PC-9 (cell line): ENCODE data around the gene DMGDH. TPM values are rescaled to one million over a fixed set of nuclear protein-coding genes. Genes with fewer than 3 reads are reported as not detected.

Experiments
- BruUV-seq: library from RNA; stranded (reverse); fragments of 400-500 nt; replicated peaks from 2 replicates; lab custom pipeline; 2021; lab: Mats Ljungman, UMichigan
- CTCF ChIA-PET: fragments of 300-600 bp; sonication (Branson Sonifier 250); formaldehyde crosslinking; loops from one replicate; lab custom pipeline; 2022; ENCODE audit warnings: antibody characterized with exemption; lab: Charles Lee
- POLR2A ChIA-PET: fragments of 300-600 bp; sonication (Branson Sonifier 250); formaldehyde crosslinking; loops from one replicate; lab custom pipeline; 2022; ENCODE audit warnings: antibody characterized with exemption; ENCODE audit not compliant: unreplicated experiment; lab: Charles Lee
- DNase-seq, 2 experiments: peaks; one replicate each; pipeline versions ENCODE4 v3.0.0 to v3.0.0-alpha.2; 2015 to 2022; ENCODE audit warnings: mixed read lengths in 1 of 2
- H2AFZ ChIP-seq: fragments of 200-600 bp; sonication (generic); 2 replicates; pipeline ENCODE4 v1.8.1; 2017; ENCODE audit warnings: antibody characterized with exemption
- H3F3A ChIP-seq: fragments of 200-600 bp; sonication (generic); 2 replicates; pipeline ENCODE4 v1.8.1; 2017; ENCODE audit warnings: antibody characterized with exemption, mild to moderate bottlenecking, low read depth; ENCODE audit not compliant: insufficient read depth
- H3K27ac ChIP-seq: fragments of 200-600 bp; sonication (generic); 2 replicates; pipeline ENCODE4 v1.6.1; 2016; ENCODE audit warnings: mixed run types
- H3K27me3 ChIP-seq: fragments of 200-600 bp; sonication (generic); 2 replicates; pipeline ENCODE4 v1.6.1; 2016; ENCODE audit warnings: low read depth, mixed run types; ENCODE audit not compliant: insufficient read depth
- H3K36me3 ChIP-seq: fragments of 200-600 bp; sonication (generic); 2 replicates; pipeline ENCODE4 v1.6.1; 2016; ENCODE audit warnings: low read depth, mixed run types
- H3K4me1 ChIP-seq: fragments of 200-600 bp; sonication (generic); replicated peaks from 2 replicates; pipeline ENCODE4 v1.6.1; 2016; ENCODE audit warnings: mixed run types; ENCODE audit not compliant: insufficient read depth
- H3K4me2 ChIP-seq: fragments of 200-600 bp; sonication (generic); 2 replicates; pipeline ENCODE4 v1.6.1; 2017; ENCODE audit warnings: mixed run types
- H3K4me3 ChIP-seq: fragments of 200-600 bp; sonication (generic); 2 replicates; pipeline ENCODE4 v1.6.1; 2016; ENCODE audit warnings: mixed run types
- H3K79me2 ChIP-seq: fragments of 200-600 bp; sonication (generic); 2 replicates; pipeline ENCODE4 v1.6.1; 2017; ENCODE audit warnings: low read depth, mixed run types
- H3K9me2 ChIP-seq: fragments of 200-600 bp; sonication (generic); 2 replicates; pipeline ENCODE4 v1.8.1; 2017; ENCODE audit warnings: mild to moderate bottlenecking; ENCODE audit not compliant: insufficient read depth
- H3K9me3 ChIP-seq: fragments of 200-600 bp; sonication (generic); 2 replicates; pipeline ENCODE4 v1.8.1; 2016; ENCODE audit warnings: low read depth; ENCODE audit not compliant: insufficient read depth
- H4K20me1 ChIP-seq: fragments of 200-600 bp; sonication (generic); 2 replicates; pipeline ENCODE4 v1.8.1; 2017; ENCODE audit not compliant: insufficient read depth
- EZH2 ChIP-seq: fragments of 200-600 bp; sonication (generic); IDR thresholded peaks from 2 replicates; pipeline ENCODE4 v1.8.0; 2017; ENCODE audit warnings: antibody characterized with exemption, low read depth
- intact Hi-C: fragments of 100-400 bp; cut with micrococcal nuclease; formaldehyde crosslinking; loops from one replicate; pipeline ENCODE4 v1.10.0; 2022; ENCODE audit not compliant: unreplicated experiment
- total RNA-seq: library from RNA; stranded (reverse); gene quantifications from 2 replicates; pipeline ENCODE4 v1.2.3, GENCODE V29; 2021
- TF ChIP-seq, protein P1 (sequence below): fragments of 200-600 bp; sonication (generic); conservative IDR thresholded peaks from 2 replicates; pipeline ENCODE4 v1.6.1; 2017; ENCODE audit warnings: mixed run types, antibody characterized with exemption, mild to moderate bottlenecking, moderate library complexity

The DMGDH gene
- total RNA-seq, 1 experiment from 2014 or later: 8.1 TPM

DNA sequence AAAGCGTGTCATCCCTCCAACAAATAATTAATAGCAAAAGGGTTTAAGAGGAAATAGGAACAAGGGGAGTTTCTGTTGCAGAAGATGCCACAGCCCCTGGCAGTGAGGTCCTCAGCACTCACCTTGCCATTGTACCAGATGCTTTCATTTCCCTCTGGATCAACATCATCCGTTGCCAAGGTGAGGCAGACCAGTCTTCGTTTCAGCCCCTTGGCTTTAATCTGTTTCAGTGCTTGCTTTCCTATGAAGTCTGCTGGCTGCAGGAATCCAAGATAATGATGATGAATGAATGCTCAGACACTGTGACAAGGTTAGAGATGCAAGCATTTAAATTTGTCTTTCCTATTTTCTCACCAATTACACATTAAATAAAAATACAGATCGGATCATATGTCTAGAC is 64.3 kb downstream of the DMGDH start:
- Histone ChIP-seq H3K36me3 (no peaks in the 10 kb centered on the region), H3K9me3 (no peaks in the 10 kb centered on the region), H3K79me2 (no peaks in the 10 kb centered on the region), H3K4me1 (no peaks in the 10 kb centered on the region), H3K4me3 (no peak overlapping the region), H4K20me1 (no peaks in the 10 kb centered on the region), H3F3A (no peaks in the 10 kb centered on the region; the same call in 1 of the 2 replicates), H3K27ac (no peak overlapping the region), H3K9me2 (no peaks in the 10 kb centered on the region), H2AFZ (no peak overlapping the region), H3K4me2 (no peak overlapping the region), H3K27me3 (no peaks in the 10 kb centered on the region)
- CTCF ChIA-PET: no interaction called here
- TF ChIP-seq, protein P1, sequence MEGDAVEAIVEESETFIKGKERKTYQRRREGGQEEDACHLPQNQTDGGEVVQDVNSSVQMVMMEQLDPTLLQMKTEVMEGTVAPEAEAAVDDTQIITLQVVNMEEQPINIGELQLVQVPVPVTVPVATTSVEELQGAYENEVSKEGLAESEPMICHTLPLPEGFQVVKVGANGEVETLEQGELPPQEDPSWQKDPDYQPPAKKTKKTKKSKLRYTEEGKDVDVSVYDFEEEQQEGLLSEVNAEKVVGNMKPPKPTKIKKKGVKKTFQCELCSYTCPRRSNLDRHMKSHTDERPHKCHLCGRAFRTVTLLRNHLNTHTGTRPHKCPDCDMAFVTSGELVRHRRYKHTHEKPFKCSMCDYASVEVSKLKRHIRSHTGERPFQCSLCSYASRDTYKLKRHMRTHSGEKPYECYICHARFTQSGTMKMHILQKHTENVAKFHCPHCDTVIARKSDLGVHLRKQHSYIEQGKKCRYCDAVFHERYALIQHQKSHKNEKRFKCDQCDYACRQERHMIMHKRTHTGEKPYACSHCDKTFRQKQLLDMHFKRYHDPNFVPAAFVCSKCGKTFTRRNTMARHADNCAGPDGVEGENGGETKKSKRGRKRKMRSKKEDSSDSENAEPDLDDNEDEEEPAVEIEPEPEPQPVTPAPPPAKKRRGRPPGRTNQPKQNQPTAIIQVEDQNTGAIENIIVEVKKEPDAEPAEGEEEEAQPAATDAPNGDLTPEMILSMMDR: no peak
- TF ChIP-seq EZH2: no peak
- BruUV-seq: no TSS peak
- POLR2A ChIA-PET: no interaction called here
- DNase-seq: no peak
- intact Hi-C loops: no loop called here

GRCh38 chr5:79002374-79002773 is 67.1 kb downstream of the DMGDH start:
- no peaks in the 10 kb centered on the region for H3K9me2 ChIP-seq
- no peak for DNase-seq
- no peaks in the 10 kb centered on the region for H3F3A ChIP-seq
- H3K9me3 ChIP-seq: no peaks in the 10 kb centered on the region
- no peak overlapping the region for H2AFZ ChIP-seq
- H3K4me2 ChIP-seq: no peak overlapping the region
- no peaks in the 10 kb centered on the region for H3K27me3 ChIP-seq
- TF ChIP-seq EZH2: no peak
- TF ChIP-seq, protein P1: no peak
- ChIA-PET CTCF (no interaction called here), POLR2A (no interaction called here)
- BruUV-seq: no TSS peak
- no peaks in the 10 kb centered on the region for H3K36me3 ChIP-seq
- H3K4me3 ChIP-seq: no peak overlapping the region
- H3K79me2 ChIP-seq: no peaks in the 10 kb centered on the region
- H3K4me1 ChIP-seq: no peaks in the 10 kb centered on the region
- no peaks in the 10 kb centered on the region for H4K20me1 ChIP-seq
- no peak overlapping the region for H3K27ac ChIP-seq
- intact Hi-C loops: no loop called here

- no TSS peak for BruUV-seq
- Histone ChIP-seq H3K4me3 (no peak overlapping the region), H3K27ac (no peak overlapping the region), H3K9me2 (no peaks in the 10 kb centered on the region), H4K20me1 (no peaks in the 10 kb centered on the region), H3K9me3 (no peaks in the 10 kb centered on the region), H3K36me3 (no peaks in the 10 kb centered on the region), H3K4me1 (no peaks in the 10 kb centered on the region), H3K4me2 (no peak overlapping the region), H2AFZ (no peak overlapping the region), H3F3A (no peaks in the 10 kb centered on the region), H3K27me3 (no peaks in the 10 kb centered on the region), H3K79me2 (no peaks in the 10 kb centered on the region)
- no peak for DNase-seq
- intact Hi-C loops: no loop called here
- ChIA-PET POLR2A (no interaction called here), CTCF (no interaction called here)
- TF ChIP-seq, protein P1: no peak
- TF ChIP-seq EZH2: no peak
Observed at GRCh38 chr5:79001471-79001870, 68.0 kb downstream of the DMGDH start.
